HG03378 (cell line): Measurements from ENCODE around the gene PRRT1.

Source experiments
- ATAC-seq: cut with Tn5 transposase; IDR thresholded peaks from one replicate; pipeline ENCODE4 v1.9.1; 2021; ENCODE audit warnings: mild to moderate bottlenecking, moderate library complexity; ENCODE audit not compliant: unreplicated experiment

Gene PRRT1

DNA sequence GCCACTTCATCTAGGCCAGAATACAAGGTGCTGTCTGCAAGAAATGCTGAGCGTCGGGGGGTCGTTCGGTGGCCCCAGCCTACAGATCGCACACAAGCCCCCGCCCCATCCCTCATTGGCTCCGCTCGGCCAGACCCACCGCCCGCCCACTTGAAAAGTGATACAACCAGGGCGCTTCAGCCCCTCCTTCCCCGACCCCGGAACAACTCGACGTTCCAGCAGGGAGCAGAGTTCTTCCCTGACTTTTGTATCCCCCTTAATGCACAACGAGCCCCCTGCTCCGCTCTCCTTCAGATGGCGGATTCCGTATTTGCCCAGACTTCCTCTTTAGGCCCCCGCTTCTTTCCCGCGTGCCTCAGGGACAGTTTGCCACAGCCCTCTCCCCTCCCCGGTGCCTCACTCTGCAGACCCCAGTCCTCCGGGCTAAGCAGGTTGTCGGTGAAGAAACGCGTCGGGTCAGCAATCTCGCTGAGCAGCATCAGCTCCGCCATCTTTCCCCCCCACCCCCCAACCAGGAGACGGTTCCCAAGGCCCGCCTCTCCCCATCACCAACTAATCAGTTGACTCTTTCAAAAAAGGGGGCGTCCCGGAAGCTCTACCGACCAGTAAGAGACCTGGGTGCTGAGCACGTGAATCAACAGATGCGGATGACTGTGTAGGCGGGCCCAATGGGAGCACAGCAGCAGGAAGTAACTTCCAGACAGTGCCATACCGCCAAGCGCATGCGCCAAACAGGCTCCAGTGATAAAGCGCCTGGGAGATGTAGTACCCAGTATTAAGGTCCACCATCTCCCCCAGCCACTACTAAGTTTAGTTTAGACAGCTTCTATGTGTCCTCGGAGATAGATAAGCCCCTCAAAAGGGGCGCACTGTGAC, 23.8 kb downstream of the PRRT1 start, which contains the start of gene ATF6B:
Gene ATF6B, minus strand, starts transcription at position 530 of the 876 bp plus-strand sequence. Its CDS starts 39 bp downstream, at position 491.
- peak; percentile 81 for ATAC-seq

- no peak for ATAC-seq
Observed at GRCh38 chr6:32127409-32127716, 24.4 kb downstream of the PRRT1 start.

DNA sequence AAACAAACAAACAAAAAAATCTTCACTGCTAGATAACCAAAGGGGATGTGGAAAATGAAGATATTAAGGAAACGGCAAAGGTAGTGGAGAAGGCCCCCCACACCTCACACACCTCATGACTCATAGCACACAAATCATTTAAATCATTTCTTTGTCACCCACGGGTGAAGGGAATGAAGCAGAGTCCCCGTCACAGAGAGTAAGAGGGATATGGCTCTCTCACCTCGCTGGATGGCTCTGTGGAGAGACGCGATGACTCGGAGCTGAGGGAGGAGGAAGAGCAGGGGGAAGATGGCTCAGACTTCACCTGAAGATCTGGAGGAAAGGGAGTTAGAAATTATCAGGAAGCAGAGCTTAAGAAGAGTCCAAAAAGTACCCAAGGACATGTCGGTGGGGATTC, 24.9 kb downstream of the PRRT1 start:
- ATAC-seq, result no peak

DNA sequence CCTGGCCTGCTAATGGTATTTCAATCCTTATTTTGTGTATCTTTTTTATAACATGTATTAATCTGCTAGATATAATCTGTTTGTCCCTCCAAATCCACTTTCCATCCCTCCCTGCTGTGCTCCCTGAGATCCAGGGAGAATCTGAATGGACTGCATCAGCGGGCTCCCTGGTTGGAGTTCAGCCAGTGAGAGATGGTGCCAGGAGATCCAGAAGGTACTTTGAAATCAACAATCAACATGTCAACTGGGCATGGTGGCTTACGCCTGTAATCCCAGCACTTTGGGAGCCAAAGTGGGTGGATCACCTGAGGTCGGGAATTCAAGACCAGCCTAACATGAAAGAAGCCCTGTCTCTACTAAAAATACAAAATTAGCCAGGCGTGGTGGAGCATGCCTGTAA, 28.1 kb downstream of the PRRT1 start:
- ATAC-seq, result no peak

GRCh38 chr6:32120573-32121059, 31.1 kb downstream of the PRRT1 start:
- no peak for ATAC-seq

DNA sequence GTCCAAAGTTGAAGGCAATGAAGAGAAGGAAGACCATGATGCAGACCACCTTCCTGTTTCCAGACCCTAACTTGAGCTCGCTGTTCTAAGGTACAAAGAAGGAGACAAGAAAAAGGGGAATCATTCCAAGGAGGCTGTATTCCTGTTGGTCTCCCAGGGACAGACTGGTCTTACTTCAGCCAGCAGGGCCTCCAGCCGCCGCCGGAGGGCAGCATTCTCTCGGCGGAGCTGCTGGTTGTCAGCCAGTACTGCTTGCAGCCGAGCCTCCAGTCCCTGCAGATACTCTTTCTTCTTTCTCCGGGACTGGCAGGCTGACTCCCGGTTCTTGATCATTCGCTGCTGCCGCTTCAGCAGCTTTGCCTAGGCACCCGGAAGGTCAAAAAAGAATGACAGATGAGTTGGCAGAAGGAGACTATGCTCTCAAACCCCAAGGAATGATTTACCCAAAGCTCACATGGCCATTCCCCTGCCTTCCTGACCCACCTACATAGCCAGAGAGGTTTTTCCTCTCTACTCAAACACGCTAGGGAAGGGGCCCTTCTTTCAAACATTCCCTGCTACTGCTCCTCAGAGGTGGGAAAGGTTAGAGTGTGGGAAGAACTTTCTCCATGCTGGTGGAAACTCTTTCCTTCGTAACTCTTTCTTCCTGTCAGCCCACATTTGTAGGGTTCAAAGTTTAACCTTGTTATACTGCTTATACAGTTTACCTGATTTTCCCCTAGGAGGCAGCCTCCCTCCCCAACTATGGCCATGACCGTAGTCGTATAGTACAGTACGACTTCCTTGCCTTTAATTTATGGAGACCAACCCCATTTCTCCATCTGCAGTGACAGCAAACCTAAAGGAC, 32.7 kb downstream of the PRRT1 start:
- no peak for ATAC-seq

DNA sequence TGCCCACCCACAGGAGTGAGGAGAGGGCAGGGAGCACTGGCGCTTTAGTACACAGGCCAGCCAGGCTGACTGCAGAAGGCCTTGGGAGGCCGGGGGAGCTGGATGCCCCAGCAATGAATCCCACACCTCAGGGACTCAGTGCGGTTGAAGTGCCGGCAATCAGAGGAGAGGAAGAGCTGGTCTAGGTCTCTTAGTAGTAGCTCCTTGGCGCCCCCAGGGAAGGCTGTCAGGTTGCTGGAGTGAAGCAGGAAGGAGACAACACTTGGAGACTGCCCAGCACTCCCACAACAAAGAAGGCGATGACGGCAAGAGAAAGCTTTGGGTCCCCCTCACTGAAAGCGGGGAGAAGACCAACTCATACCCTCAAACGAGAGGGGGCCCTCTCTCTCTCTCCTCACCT, 34.3 kb downstream of the PRRT1 start:
- ATAC-seq, result no peak

DNA sequence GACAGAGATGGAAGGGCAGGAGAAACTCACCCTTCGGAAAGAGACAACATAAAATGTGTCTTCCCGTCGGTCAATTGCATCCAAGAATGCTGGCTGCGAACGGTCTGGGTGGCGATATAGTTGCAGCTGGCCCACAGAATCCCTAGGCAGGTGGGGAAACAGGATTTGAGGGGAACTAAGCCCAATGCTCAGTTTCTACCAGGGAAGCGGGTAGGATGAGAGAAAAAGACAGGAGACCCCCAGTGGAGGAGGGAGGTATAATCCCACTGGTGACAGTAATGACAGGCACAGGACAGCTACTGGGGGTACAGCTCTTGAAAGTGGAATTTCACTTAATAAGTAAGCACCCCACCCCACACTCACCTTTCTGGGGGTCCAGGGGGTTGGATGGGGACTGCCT, 35.1 kb downstream of the PRRT1 start:
- no peak for ATAC-seq

DNA sequence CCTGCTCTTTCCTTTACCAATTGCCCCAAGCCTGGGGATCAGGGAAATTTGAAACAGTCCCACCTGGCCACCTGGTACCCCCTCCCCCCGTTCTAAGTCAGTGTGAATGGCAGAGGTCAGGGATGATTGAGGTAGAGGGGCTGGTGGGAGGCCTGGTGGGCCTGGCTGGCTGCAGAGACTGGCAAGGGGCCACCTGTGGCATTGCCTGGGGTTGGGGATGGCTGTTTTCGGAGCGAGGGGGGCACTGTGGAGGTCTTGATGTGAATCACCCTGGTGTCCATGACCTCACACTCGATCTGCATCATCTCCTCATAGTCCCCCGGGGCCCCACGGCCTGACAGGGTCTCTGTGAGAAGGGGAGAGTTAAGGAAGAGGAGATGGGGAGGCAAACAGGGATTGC, 36.1 kb downstream of the PRRT1 start:
- no peak for ATAC-seq

GRCh38 chr6:32114796-32115195, 36.9 kb downstream of the PRRT1 start:
- no peak for ATAC-seq

DNA sequence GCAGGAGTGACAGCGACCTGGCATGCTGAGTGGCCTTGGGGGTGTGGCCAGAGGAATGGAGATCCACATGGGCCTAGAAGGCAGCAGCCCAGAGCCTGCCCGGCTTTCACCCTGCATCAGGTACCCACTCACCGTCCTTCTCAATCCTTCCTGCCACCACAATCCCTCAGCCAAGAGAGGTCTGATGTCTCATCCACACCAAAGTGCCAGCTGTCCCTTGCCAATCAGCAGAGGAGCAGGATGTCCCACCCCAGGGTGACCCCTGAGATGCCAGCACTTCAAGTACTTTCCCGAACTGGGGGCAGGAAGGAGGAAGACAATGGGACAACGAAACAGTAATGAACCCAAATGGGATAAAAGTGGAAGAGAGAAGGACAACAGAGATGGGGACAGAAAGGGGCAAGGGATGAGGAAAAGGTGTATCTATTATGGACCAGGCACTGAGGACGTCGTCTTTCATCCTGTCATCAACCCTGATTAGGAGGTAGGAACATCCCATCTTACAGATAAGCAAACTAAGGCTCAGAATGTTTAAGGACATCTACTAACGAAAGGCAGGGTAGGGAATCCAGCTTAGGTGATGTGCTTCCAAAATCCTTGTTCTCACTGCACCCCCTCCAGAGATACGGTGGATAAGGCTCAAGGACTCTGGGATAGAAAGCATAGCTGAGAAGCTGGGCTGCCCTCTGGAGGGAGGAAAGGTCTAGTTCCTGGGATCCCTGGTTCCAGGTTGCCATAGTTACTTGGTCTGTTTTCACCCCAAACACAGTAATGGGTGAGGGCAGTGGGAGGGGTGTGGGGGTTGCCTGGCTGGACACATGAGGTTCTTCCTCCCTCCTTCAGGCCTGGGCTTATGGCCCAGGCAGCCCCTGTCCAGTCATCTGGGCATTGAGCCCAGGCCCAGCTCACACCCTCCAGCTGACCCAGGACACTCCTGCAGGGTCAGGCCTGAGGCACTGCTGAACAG, 38.1 kb downstream of the PRRT1 start:
- no peak for ATAC-seq

GRCh38 chr6:32112431-32112980, 39.2 kb downstream of the PRRT1 start:
- ATAC-seq, result no peak

GRCh38 chr6:32111424-32112066, 40.2 kb downstream of the PRRT1 start:
- no peak for ATAC-seq

DNA sequence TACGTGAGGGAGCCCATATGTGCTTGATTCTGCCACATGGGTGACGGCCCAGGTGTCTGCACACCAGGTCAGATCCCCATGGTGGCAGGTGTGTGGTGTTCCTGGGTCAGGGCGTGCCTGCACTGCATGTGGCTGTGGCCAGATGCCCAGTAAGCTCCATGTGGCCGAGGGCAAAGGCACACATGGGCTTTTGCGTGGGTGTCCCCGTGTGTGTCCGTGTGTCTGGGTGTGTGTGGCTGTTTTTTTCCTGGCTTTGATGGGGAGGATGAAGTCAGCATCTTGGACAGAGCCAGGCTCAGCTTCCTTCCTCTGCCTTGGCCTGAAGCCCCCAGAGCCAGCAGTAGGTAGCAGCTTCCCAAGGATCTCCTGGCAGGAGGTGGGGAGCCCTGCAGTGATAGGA, 41.1 kb downstream of the PRRT1 start:
- ATAC-seq, result no peak

- ATAC-seq, result no peak
Observed at GRCh38 chr6:32109765-32110160, 42.0 kb downstream of the PRRT1 start.

- no peak for ATAC-seq
Observed at GRCh38 chr6:32109114-32109764, 42.5 kb downstream of the PRRT1 start, which contains the start of gene TNXB. Gene TNXB (minus strand): TSS chr6:32109338. CDS start chr6:32098198, 11,140 bp downstream.

DNA sequence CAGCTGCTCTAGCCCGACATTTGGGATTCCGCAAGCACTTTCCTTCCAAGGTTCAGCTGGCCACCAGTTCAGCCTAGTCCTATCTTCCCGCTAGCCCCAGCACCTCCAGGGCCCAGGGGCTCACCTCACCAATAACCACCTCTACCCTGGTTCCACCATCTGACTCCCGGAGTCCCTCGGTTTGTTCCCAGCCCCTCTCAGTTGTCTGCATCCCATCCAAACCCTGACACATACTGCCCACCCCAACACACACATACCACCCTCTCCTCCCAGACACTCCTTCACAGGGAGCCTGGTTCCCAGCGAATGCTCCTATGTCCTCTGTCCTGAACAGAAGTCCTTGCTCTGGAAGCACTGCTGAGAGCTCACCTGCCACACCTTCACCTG, 43.0 kb downstream of the PRRT1 start:
- no peak for ATAC-seq

- ATAC-seq, result no peak
Observed at GRCh38 chr6:32108094-32108627, 43.6 kb downstream of the PRRT1 start.

DNA sequence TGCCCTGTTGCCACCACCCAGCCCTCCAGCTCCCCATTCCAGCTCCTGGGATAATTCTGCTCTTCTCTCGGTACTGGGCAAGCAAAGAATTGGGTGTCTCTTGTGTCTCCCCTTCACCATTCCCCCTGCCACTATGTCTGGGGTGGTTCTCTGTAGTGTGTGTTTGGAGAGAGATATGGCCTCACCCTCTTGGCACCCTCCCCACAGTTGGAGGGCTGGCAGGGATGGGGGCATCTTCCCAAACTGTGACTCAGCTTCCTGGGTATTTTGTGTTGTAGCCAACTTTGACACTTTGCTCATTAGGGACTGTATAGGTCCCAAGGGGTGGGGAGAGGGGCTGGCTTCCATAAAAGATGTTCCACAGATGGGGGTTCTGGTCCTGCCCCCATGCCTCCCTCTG, 44.3 kb downstream of the PRRT1 start:
- ATAC-seq, result no peak
